ENCODE results near the gene PTPN13. TPM values are rescaled to one million over a fixed set of nuclear protein-coding genes. Genes with fewer than 3 reads are reported as not detected.

Gene PTPN13
- total and polyA plus RNA-seq, 12 donors = 3.9 to 22.3 (median 14.9) TPM

DNA sequence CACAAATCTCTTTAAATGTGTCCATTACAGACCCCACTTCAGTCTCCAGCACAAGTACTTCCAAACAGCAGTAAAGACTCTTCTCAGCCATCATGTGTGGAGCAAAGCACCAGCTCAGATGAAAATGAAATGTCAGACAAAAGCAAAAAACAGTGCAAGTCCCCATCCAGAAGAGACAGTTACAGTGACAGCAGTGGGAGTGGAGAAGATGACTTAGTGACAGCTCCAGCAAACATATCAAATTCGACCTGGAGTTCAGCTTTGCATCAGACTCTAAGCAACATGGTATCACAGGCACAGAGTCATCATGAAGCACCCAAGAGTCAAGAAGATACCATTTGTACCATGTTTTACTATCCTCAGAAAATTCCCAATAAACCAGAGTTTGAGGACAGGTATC, 177.0 kb downstream of the PTPN13 start:
- DNase-seq = no peak
- no peaks in the 10 kb centered on the region for H3K27me3 ChIP-seq
- WGBS, 4 donors = 69 to 92% (median 78%) methylated on average over 1 of the region's 1 CpG
- no peak for TF ChIP-seq POLR2A (IDR thresholded peaks at IDR 0.05)
- TF ChIP-seq, protein P1, sequence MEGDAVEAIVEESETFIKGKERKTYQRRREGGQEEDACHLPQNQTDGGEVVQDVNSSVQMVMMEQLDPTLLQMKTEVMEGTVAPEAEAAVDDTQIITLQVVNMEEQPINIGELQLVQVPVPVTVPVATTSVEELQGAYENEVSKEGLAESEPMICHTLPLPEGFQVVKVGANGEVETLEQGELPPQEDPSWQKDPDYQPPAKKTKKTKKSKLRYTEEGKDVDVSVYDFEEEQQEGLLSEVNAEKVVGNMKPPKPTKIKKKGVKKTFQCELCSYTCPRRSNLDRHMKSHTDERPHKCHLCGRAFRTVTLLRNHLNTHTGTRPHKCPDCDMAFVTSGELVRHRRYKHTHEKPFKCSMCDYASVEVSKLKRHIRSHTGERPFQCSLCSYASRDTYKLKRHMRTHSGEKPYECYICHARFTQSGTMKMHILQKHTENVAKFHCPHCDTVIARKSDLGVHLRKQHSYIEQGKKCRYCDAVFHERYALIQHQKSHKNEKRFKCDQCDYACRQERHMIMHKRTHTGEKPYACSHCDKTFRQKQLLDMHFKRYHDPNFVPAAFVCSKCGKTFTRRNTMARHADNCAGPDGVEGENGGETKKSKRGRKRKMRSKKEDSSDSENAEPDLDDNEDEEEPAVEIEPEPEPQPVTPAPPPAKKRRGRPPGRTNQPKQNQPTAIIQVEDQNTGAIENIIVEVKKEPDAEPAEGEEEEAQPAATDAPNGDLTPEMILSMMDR (IDR thresholded peaks at IDR 0.05) = no peak
- intact Hi-C loops (cut with DNase I) = no loop called here
- no peaks in the 10 kb centered on the region for H3K9me3 ChIP-seq (replicated peaks in 1 of 3)
- no peak overlapping the region for H3K4me3 ChIP-seq
- no peak overlapping the region for H3K27ac ChIP-seq
- no peaks in the 10 kb centered on the region for H3K36me3 ChIP-seq (replicated peaks in 1 of 2)
- H3K4me1 ChIP-seq (replicated peaks in 1 of 2) = no peaks in the 10 kb centered on the region

DNA sequence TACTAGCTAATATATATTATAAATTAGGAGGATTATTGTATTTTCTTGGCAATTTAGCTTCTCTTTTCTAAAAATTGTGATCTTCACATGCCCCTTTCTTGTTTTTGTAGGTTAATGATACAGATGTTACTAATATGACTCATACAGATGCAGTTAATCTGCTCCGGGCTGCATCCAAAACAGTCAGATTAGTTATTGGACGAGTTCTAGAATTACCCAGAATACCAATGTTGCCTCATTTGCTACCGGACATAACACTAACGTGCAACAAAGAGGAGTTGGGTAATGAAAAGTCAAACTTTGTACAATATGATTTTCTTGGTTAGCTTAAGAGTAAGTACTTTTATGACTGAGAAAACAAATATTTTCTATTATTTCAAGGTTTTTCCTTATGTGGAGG, 180.9 kb downstream of the PTPN13 start:
- no peak for DNase-seq
- Histone ChIP-seq H3K36me3 (replicated peaks in 1 of 2) (no peaks in the 10 kb centered on the region), H3K27ac (no peak overlapping the region), H3K9me3 (replicated peaks in 1 of 3) (no peaks in the 10 kb centered on the region), H3K27me3 (no peaks in the 10 kb centered on the region), H3K4me3 (no peak overlapping the region), H3K4me1 (replicated peaks in 1 of 2) (no peaks in the 10 kb centered on the region)
- WGBS, 4 donors = 79 to 94% (median 91%) methylated on average over 4 of the region's 4 CpGs
- intact Hi-C loops (cut with DNase I) = no loop called here
- TF ChIP-seq, protein P1 (IDR thresholded peaks at IDR 0.05) = no peak
- no peak for TF ChIP-seq POLR2A (IDR thresholded peaks at IDR 0.05)

DNA sequence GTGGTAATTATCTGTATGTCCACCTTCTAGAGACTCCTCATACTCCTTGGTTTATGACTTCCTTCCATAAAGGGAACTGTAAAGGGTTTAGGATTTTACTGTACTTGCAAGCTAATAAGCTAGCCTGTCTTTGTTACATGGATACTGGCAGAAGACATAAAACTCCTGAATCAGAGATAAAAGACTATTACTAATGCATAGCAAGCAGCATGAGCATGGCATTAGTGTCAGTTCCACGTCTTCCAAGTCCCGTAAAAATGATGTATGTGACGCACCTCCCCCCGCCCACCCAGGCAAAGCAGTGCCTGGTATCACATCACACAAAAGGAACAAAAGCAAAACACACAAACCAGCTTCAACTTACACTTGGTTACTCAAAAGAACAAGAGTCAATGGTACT, 184.1 kb downstream of the PTPN13 start:
- TF ChIP-seq POLR2A (IDR thresholded peaks at IDR 0.05) = no peak
- TF ChIP-seq, protein P1 (IDR thresholded peaks at IDR 0.05) = no peak
- H3K36me3 ChIP-seq (replicated peaks in 1 of 2) = no peaks in the 10 kb centered on the region
- no peaks in the 10 kb centered on the region for H3K9me3 ChIP-seq (replicated peaks in 1 of 3)
- no peak overlapping the region for H3K4me3 ChIP-seq
- whole genome bisulfite sequencing, 4 donors = 87 to 93% (median 92%) methylated on average over 4 of the region's 4 CpGs
- H3K27ac ChIP-seq = no peak overlapping the region
- H3K27me3 ChIP-seq = no peaks in the 10 kb centered on the region
- intact Hi-C loops (cut with DNase I) = no loop called here
- H3K4me1 ChIP-seq (replicated peaks in 1 of 2) = no peaks in the 10 kb centered on the region
- no peak for DNase-seq

DNA sequence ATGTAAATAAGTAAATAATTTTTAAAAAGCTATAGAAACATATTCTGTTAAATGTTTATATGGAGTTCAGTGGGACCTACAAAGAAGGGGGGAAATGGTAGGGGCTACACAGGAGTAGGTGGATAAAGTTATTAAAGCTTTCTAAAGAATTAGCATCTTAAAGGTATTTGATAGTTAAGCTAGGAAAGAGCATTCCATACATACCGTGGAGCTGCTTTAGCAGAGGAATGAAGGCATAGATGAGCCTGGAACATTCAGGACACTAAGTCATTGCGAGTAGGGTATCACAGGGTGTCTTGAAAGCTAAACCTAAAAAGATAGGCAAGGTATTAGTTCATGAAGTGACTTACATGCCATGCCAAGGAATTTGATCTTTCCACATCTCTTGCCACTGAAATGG, 194.7 kb downstream of the PTPN13 start:
- 58 to 96% (median 93%) methylated on average over 2 of the region's 2 CpGs for WGBS, 4 donors
- DNase-seq = no peak
- Histone ChIP-seq H3K4me1 (replicated peaks in 1 of 2) (no peaks in the 10 kb centered on the region), H3K36me3 (replicated peaks in 1 of 2) (no peaks in the 10 kb centered on the region), H3K27me3 (no peaks in the 10 kb centered on the region), H3K9me3 (replicated peaks in 1 of 3) (no peaks in the 10 kb centered on the region), H3K4me3 (no peak overlapping the region), H3K27ac (no peak overlapping the region)
- TF ChIP-seq POLR2A (IDR thresholded peaks at IDR 0.05) = no peak
- TF ChIP-seq, protein P1 (IDR thresholded peaks at IDR 0.05) = no peak
- intact Hi-C loops (cut with DNase I) = no loop called here
